K562 (cell line): ENCODE measurements around the gene SIGLEC15. TPM values are rescaled to one million over a fixed set of nuclear protein-coding genes. Genes with fewer than 3 reads are reported as not detected.

Experiments used
- ATAC-seq: fragments of 200-7000 bp; cut with Tn5 transposase; 3 replicates; pipeline ENCODE4 v1.9.1; 2020; ENCODE audit warnings: moderate library complexity
- BruUV-seq: library from RNA; stranded (reverse); fragments of 400-500 nt; replicated peaks from 2 replicates; lab custom pipeline; 2021; lab: Mats Ljungman, UMichigan
- CTCF ChIA-PET: fragments of 300-600 bp; formaldehyde crosslinking; extraction: SDS; loops from one replicate; lab custom pipeline; 2021; ENCODE audit warnings: low intra/inter-chr PET ratio; lab: Yijun Ruan, JAX
- POLR2A ChIA-PET: fragments of 300-600, 350-650 bp; sonication (Branson Sonifier 250); formaldehyde crosslinking; extraction: SDS; loops from one replicate; lab custom pipeline; 2021; ENCODE audit warnings: antibody characterized with exemption, inconsistent platforms; lab: Yijun Ruan, JAX
- DNase-seq, 4 experiments: peaks; one replicate each; pipeline versions ENCODE4 v3.0.0 to v3.0.0-alpha.2; 2011 to 2018; ENCODE audit warnings: low spot score in 3 of 4, mixed read lengths in 3 of 4; ENCODE audit errors: extremely low read depth in 1 of 4
- FAIRE-seq: peaks from 2 replicates; lab custom pipeline; 2011; peaks lifted over from hg19 to GRCh38; lab: Jason Lieb, UNC
- H2AFZ ChIP-seq: 2 replicates; pipeline ENCODE4 v1.6.0; 2011; ENCODE audit warnings: low read depth, low read length, control low read depth, inconsistent platforms
- H3K27ac ChIP-seq: fragments of 200-600 bp; 3 replicates; pipeline ENCODE4 v1.8.0; 2011; ENCODE audit warnings: low read depth, mild to moderate bottlenecking, control low read depth, inconsistent platforms, low read length, moderate library complexity, mixed read lengths; ENCODE audit errors: extremely low read depth
- H3K27me3 ChIP-seq, 2 experiments: fragments of 300-600 bp in 1 of 2; 2 replicates in 1 of 2; 3 replicates in 1 of 2; pipeline versions ENCODE4 v1.6.0 to v1.8.0; 2011; ENCODE audit warnings: inconsistent platforms in 2 of 2, low read length in 2 of 2, mild to moderate bottlenecking in 1 of 2, mixed read lengths in 1 of 2, moderate library complexity in 1 of 2; ENCODE audit not compliant: control insufficient read depth in 2 of 2, insufficient read depth in 2 of 2
- H3K36me3 ChIP-seq: fragments of 300-600 bp; 3 replicates; pipeline ENCODE4 v1.8.0; 2011; ENCODE audit warnings: mild to moderate bottlenecking, low read length, inconsistent platforms; ENCODE audit not compliant: control insufficient read depth, insufficient read depth
- H3K4me1 ChIP-seq, 2 experiments: fragments of 200-600 bp in 1 of 2; replicated peaks in 1 of 2; 2 replicates in 1 of 2; 3 replicates in 1 of 2; pipeline versions ENCODE4 v1.5.1 to v1.8.0; 2011; ENCODE audit warnings: inconsistent platforms in 2 of 2, low read length in 2 of 2, mild to moderate bottlenecking in 1 of 2, mixed read lengths in 1 of 2, moderate library complexity in 1 of 2; ENCODE audit not compliant: control insufficient read depth in 2 of 2, insufficient read depth in 2 of 2
- H3K4me2 ChIP-seq: 2 replicates; pipeline ENCODE4 v1.6.1; 2011; ENCODE audit warnings: low read length, control low read depth, inconsistent platforms, mixed read lengths; ENCODE audit not compliant: insufficient read depth
- H3K4me3 ChIP-seq: fragments of 200-600 bp; sonication (generic), shearing (Covaris generic); 2 replicates; pipeline ENCODE4 v1.5.1; 2016; ENCODE audit warnings: control low read depth, inconsistent platforms
- H3K79me2 ChIP-seq: fragments of 200-600 bp; 3 replicates; pipeline ENCODE4 v1.8.0; 2011; ENCODE audit warnings: low read length, inconsistent platforms; ENCODE audit not compliant: control insufficient read depth, insufficient read depth
- H3K9ac ChIP-seq, 2 experiments: 2 replicates each; pipeline versions ENCODE4 v1.6.0 to v1.6.1; 2011; ENCODE audit warnings: low read depth in 2 of 2, low read length in 2 of 2, control low read depth in 1 of 2, inconsistent platforms in 1 of 2, mild to moderate bottlenecking in 1 of 2, mixed read lengths in 1 of 2; ENCODE audit not compliant: insufficient read depth in 1 of 2
- H3K9me1 ChIP-seq: one replicate; pipeline ENCODE4 v1.6.0; 2011; ENCODE audit warnings: inconsistent platforms, mild to moderate bottlenecking, low read length, moderate library complexity; ENCODE audit not compliant: control insufficient read depth, insufficient read depth
- H3K9me3 ChIP-seq: replicated peaks from 2 replicates; pipeline ENCODE4 v1.5.1; 2011; ENCODE audit warnings: low read depth, low read length, inconsistent platforms; ENCODE audit not compliant: control insufficient read depth, insufficient read depth
- H4K20me1 ChIP-seq: replicated peaks from 2 replicates; pipeline ENCODE4 v1.6.1; 2011; ENCODE audit warnings: low read length, inconsistent platforms, mixed read lengths; ENCODE audit not compliant: control insufficient read depth, insufficient read depth
- CTBP1 ChIP-seq: fragments of 450-650 bp; IDR thresholded peaks from 2 replicates; pipeline ENCODE4 v1.6.1; 2016; ENCODE audit warnings: borderline replicate concordance
- E2F8 ChIP-seq: fragments of 450-650 bp; IDR thresholded peaks from 2 replicates; pipeline ENCODE4 v1.7.1; 2018; ENCODE audit warnings: mild to moderate bottlenecking, low read depth; ENCODE audit not compliant: partially characterized antibody
- E4F1 ChIP-seq: fragments of 250-450 bp; sonication (Bioruptor Pico); IDR thresholded peaks from 2 replicates; pipeline ENCODE4 v1.5.0; 2021; ENCODE audit warnings: mild to moderate bottlenecking, borderline replicate concordance
- EGR1 ChIP-seq: fragments of 450-650 bp; conservative IDR thresholded peaks from 2 replicates; pipeline ENCODE4 v1.6.1; 2017; ENCODE audit warnings: mild to moderate bottlenecking
- MBD2 ChIP-seq: sonication (generic); IDR thresholded peaks from 2 replicates; pipeline ENCODE4 v1.6.1; 2016; ENCODE audit warnings: low read depth, borderline replicate concordance
- MED1 ChIP-seq: sonication (generic); formaldehyde crosslinking; IDR thresholded peaks from 2 replicates; pipeline ENCODE4 v1.8.1; 2023; ENCODE audit warnings: missing genetic modification reagents, borderline replicate concordance
- MIER1 ChIP-seq: fragments of 450-650 bp; IDR thresholded peaks from 2 replicates; pipeline ENCODE4 v1.6.1; 2016; ENCODE audit warnings: antibody characterized with exemption, mild to moderate bottlenecking, low read depth
- PCBP2 ChIP-seq: fragments of 200-400 bp; formaldehyde crosslinking; IDR thresholded peaks from 2 replicates; pipeline ENCODE4 v1.6.1; 2018; ENCODE audit warnings: low read length, low read depth, mild to moderate bottlenecking, moderate library complexity; ENCODE audit not compliant: poor library complexity, severe bottlenecking
- SMARCB1 ChIP-seq: IDR thresholded peaks from 2 replicates; pipeline ENCODE4 v1.6.1; 2011; ENCODE audit warnings: improper control_type of control experiment, low read depth; ENCODE audit not compliant: insufficient read length
- THRAP3 ChIP-seq: fragments of 450-650 bp; IDR thresholded peaks from 2 replicates; pipeline ENCODE4 v1.6.1; 2016; ENCODE audit warnings: mild to moderate bottlenecking, inconsistent platforms, borderline replicate concordance
- ZNF134 ChIP-seq: fragments of 250-450 bp; sonication (Bioruptor Pico); conservative IDR thresholded peaks from 2 replicates; pipeline ENCODE4 v1.4.0; 2020
- ZNF324 ChIP-seq: fragments of 250-450 bp; sonication (Bioruptor Pico); IDR thresholded peaks from 2 replicates; pipeline ENCODE4 v1.4.0; 2020; ENCODE audit warnings: mild to moderate bottlenecking
- ZNF445 ChIP-seq: fragments of 250-450 bp; sonication (Bioruptor Pico); IDR thresholded peaks from 2 replicates; pipeline ENCODE4 v1.4.0; 2020; ENCODE audit warnings: low read depth, mild to moderate bottlenecking, moderate library complexity
- ZNF77 ChIP-seq: fragments of 250-450 bp; sonication (Bioruptor Pico); IDR thresholded peaks from 2 replicates; pipeline ENCODE4 v1.5.0; 2020
- WGBS: fragments of 100-300 bp; shearing (Covaris generic); methylation state at CpG from one replicate; pipeline ENCODE4 v1.1.6; 2016; ENCODE audit warnings: low coverage, mixed read lengths; ENCODE audit not compliant: insufficient coverage; ENCODE audit errors: missing lambda C conversion rate; 5-methylcytosine and 5-hydroxymethylcytosine counted together
- in situ Hi-C: fragments of 300-500 bp; cut with MboI; formaldehyde crosslinking; loops from 4 replicates; pipeline ENCODE4 v1.15.0; 2018; ENCODE audit warnings: inconsistent platforms, mixed read lengths
- intact Hi-C: fragments of 100-400 bp; cut with micrococcal nuclease; formaldehyde crosslinking; loops from 2 replicates; pipeline ENCODE4 v1.14.2; 2022
- polyA plus RNA-seq, 8 experiments: library from polyadenylated mRNA; depleted of rRNA in 4 of 8; stranded (reverse) in 5 of 8; unstranded in 3 of 8; fragments of >200 nt; fragmentation: Nextera tagmentation in 2 of 8; fragmentation: Illumina TruSeq in 1 of 8; extraction: Ambion mirVana in 2 of 8; extraction: Trizol in 1 of 8; gene quantifications; 2 replicates each; pipeline versions ENCODE4 v1.2.1 to v1.2.3, GENCODE V29; 2011 to 2014; ENCODE audit warnings: inconsistent platforms in 1 of 8, missing spikeins in 1 of 8
- total RNA-seq, 7 experiments: library from RNA; depleted of rRNA in 6 of 7; stranded (reverse); fragments of >200 nt in 6 of 7; fragmentation: Illumina TruSeq in 2 of 7; extraction: Trizol in 2 of 7; gene quantifications; 2 replicates each; pipeline versions ENCODE4 v1.2.1 to v1.2.3, GENCODE V29; 2011 to 2021; ENCODE audit warnings: low replicate concordance in 1 of 7

SIGLEC15 gene
- total and polyA plus RNA-seq, 9 of the 15 experiments (the other 6 are each of a cell fraction or from before 2014, with no cell fraction given), result not detected

DNA sequence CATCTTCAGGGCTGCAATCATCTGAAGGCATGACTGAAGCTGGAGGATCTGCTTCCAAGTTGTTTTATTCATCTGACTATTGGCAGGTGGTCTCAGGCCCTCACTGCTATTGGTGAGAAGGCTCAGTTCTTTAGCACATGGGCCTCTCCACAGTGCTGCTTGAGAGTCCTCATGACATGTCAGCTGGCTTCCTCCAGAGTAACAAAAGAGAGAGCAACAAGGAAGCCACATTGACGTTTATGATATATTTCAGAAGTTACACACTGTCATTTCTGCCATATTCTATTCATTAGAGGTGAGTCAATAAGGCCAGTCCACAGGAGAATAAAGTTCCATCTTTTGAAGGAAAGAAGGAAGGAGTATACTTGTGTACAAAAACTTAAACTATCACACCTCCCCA, 7.9 kb upstream of the SIGLEC15 start:
- H4K20me1 ChIP-seq, result no peaks in the 10 kb centered on the region
- H3K4me3 ChIP-seq, result no peak overlapping the region
- ChIA-PET CTCF (no interaction called here), POLR2A (no interaction called here)
- intact Hi-C loops (no loop called here), in situ Hi-C loops (no loop called here)
- no peak overlapping the region for H3K4me2 ChIP-seq
- no peak overlapping the region for H3K9ac ChIP-seq
- no peak overlapping the region for H2AFZ ChIP-seq
- H3K27ac ChIP-seq, result no peak overlapping the region
- FAIRE-seq, result no peak
- H3K4me1 ChIP-seq, result no peaks in the 10 kb centered on the region
- H3K27me3 ChIP-seq, result peaks cover 0 to 4% of the 10 kb centered on the region in 2 experiments; a peak in 1 of 5 replicates
- ATAC-seq, result no peak
- DNase-seq, result no peak
- 0% methylated on average over 1 of the region's 1 CpG for WGBS
- no peaks in the 10 kb centered on the region for H3K79me2 ChIP-seq
- no peaks in the 10 kb centered on the region for H3K9me3 ChIP-seq
- H3K36me3 ChIP-seq, result no peaks in the 10 kb centered on the region
- no peaks in the 10 kb centered on the region for H3K9me1 ChIP-seq
- no TSS peak for BruUV-seq
- TF ChIP-seq E2F8 (no peak), PCBP2 (no peak), ZNF324 (no peak), THRAP3 (no peak), MIER1 (no peak), ZNF134 (CRISPR knock-in tag) (no peak), E4F1 (CRISPR knock-in tag) (no peak), ZNF77 (CRISPR knock-in tag) (no peak), MBD2 (no peak), EGR1 (no peak), MED1 (CRISPR knock-in tag) (no peak), SMARCB1 (no peak), ZNF445 (CRISPR knock-in tag) (no peak), CTBP1 (no peak)
